HEK293 (cell line): ENCODE data around the gene FRMD4B.

Experiments used
- ELK4 ChIP-seq: IDR thresholded peaks from 2 replicates; pipeline ENCODE4 v1.6.1; 2011; ENCODE audit warnings: mild to moderate bottlenecking, low read depth, low read length, borderline replicate concordance
- GFI1B ChIP-seq: fragments of 450-650 bp; formaldehyde crosslinking; IDR thresholded peaks from 2 replicates; pipeline ENCODE4 v1.5.1; 2016; ENCODE audit warnings: missing biosample characterization, missing genetic modification characterization
- MZF1 ChIP-seq: fragments of 450-650 bp; formaldehyde crosslinking; IDR thresholded peaks from 2 replicates; pipeline ENCODE4 v1.5.1; 2017; ENCODE audit warnings: missing biosample characterization, missing genetic modification characterization, borderline replicate concordance
- PATZ1 ChIP-seq: fragments of 450-650 bp; formaldehyde crosslinking; IDR thresholded peaks from 2 replicates; pipeline ENCODE4 v1.5.1; 2016; ENCODE audit warnings: missing biosample characterization, missing genetic modification characterization
- SALL2 ChIP-seq: fragments of 450-650 bp; formaldehyde crosslinking; IDR thresholded peaks from 2 replicates; pipeline ENCODE4 v1.5.0; 2017; ENCODE audit warnings: missing biosample characterization, mild to moderate bottlenecking, missing genetic modification characterization, borderline replicate concordance
- YY1 ChIP-seq: fragments of 450-650 bp; formaldehyde crosslinking; IDR thresholded peaks from 2 replicates; pipeline ENCODE4 v1.5.1; 2018; ENCODE audit warnings: missing biosample characterization, missing genetic modification characterization
- ZBTB21 ChIP-seq: fragments of 450-650 bp; formaldehyde crosslinking; IDR thresholded peaks from 2 replicates; pipeline ENCODE4 v1.5.1; 2017; ENCODE audit warnings: missing biosample characterization, missing genetic modification characterization
- ZBTB44 ChIP-seq: fragments of 450-650 bp; IDR thresholded peaks from 2 replicates; pipeline ENCODE4 v1.5.1; 2018; ENCODE audit warnings: missing biosample characterization, mild to moderate bottlenecking, missing genetic modification characterization
- ZFP3 ChIP-seq: fragments of 450-650 bp; formaldehyde crosslinking; IDR thresholded peaks from 2 replicates; pipeline ENCODE4 v1.5.1; 2016; ENCODE audit warnings: low read depth, missing biosample characterization, missing genetic modification characterization
- ZFP69B ChIP-seq: fragments of 450-650 bp; formaldehyde crosslinking; IDR thresholded peaks from 2 replicates; pipeline ENCODE4 v1.5.1; 2016; ENCODE audit warnings: missing biosample characterization, missing genetic modification characterization
- ZNF112 ChIP-seq: fragments of 450-650 bp; formaldehyde crosslinking; IDR thresholded peaks from 2 replicates; pipeline ENCODE4 v1.5.0; 2017; ENCODE audit warnings: missing biosample characterization, missing genetic modification characterization
- ZNF157 ChIP-seq: fragments of 450-650 bp; formaldehyde crosslinking; IDR thresholded peaks from 2 replicates; pipeline ENCODE4 v1.5.1; 2016; ENCODE audit warnings: missing biosample characterization, missing genetic modification characterization
- ZNF16 ChIP-seq: fragments of 450-650 bp; formaldehyde crosslinking; IDR thresholded peaks from 2 replicates; pipeline ENCODE4 v1.5.1; 2016; ENCODE audit warnings: low read depth, missing biosample characterization, missing genetic modification characterization
- ZNF18 ChIP-seq: fragments of 450-650 bp; formaldehyde crosslinking; IDR thresholded peaks from 2 replicates; pipeline ENCODE4 v1.5.1; 2016; ENCODE audit warnings: missing biosample characterization, missing genetic modification characterization
- ZNF184 ChIP-seq: fragments of 450-650 bp; IDR thresholded peaks from 2 replicates; pipeline ENCODE4 v1.5.1; 2018; ENCODE audit warnings: missing biosample characterization, mild to moderate bottlenecking, missing genetic modification characterization
- ZNF19 ChIP-seq: fragments of 450-650 bp; formaldehyde crosslinking; IDR thresholded peaks from 2 replicates; pipeline ENCODE4; 2016; ENCODE audit warnings: missing biosample characterization, missing genetic modification characterization, low read depth
- ZNF223 ChIP-seq: fragments of 450-650 bp; formaldehyde crosslinking; IDR thresholded peaks from 2 replicates; pipeline ENCODE4 v1.5.1; 2016; ENCODE audit warnings: missing biosample characterization, missing genetic modification characterization
- ZNF239 ChIP-seq: fragments of 450-650 bp; formaldehyde crosslinking; IDR thresholded peaks from 2 replicates; pipeline ENCODE4 v1.5.1; 2016; ENCODE audit warnings: missing biosample characterization, missing genetic modification characterization
- ZNF280D ChIP-seq: fragments of 450-650 bp; formaldehyde crosslinking; IDR thresholded peaks from 2 replicates; pipeline ENCODE4 v1.5.1; 2016; ENCODE audit warnings: missing biosample characterization, missing genetic modification characterization
- ZNF350 ChIP-seq: fragments of 450-650 bp; formaldehyde crosslinking; IDR thresholded peaks from 2 replicates; pipeline ENCODE4 v1.5.0; 2017; ENCODE audit warnings: missing biosample characterization, mild to moderate bottlenecking, missing genetic modification characterization
- ZNF398 ChIP-seq: fragments of 450-650 bp; formaldehyde crosslinking; IDR thresholded peaks from 2 replicates; pipeline ENCODE4 v1.5.1; 2017; ENCODE audit warnings: missing biosample characterization, missing genetic modification characterization
- ZNF561 ChIP-seq: fragments of 450-650 bp; IDR thresholded peaks from 2 replicates; pipeline ENCODE4 v1.5.1; 2018; ENCODE audit warnings: missing biosample characterization, missing genetic modification characterization, borderline replicate concordance
- ZNF670 ChIP-seq: fragments of 450-650 bp; formaldehyde crosslinking; IDR thresholded peaks from 2 replicates; pipeline ENCODE4 v1.5.1; 2016; ENCODE audit warnings: missing biosample characterization, missing genetic modification characterization, low read depth
- ZNF701 ChIP-seq: fragments of 450-650 bp; formaldehyde crosslinking; IDR thresholded peaks from 2 replicates; pipeline ENCODE4 v1.5.1; 2016; ENCODE audit warnings: missing biosample characterization, missing genetic modification characterization
- ZNF707 ChIP-seq: fragments of 450-650 bp; formaldehyde crosslinking; IDR thresholded peaks from 2 replicates; pipeline ENCODE4 v1.5.1; 2016; ENCODE audit warnings: missing biosample characterization, missing genetic modification characterization
- ZNF792 ChIP-seq: fragments of 450-650 bp; formaldehyde crosslinking; IDR thresholded peaks from 2 replicates; pipeline ENCODE4 v1.5.1; 2016; ENCODE audit warnings: missing biosample characterization, missing genetic modification characterization
- ZSCAN16 ChIP-seq: fragments of 450-650 bp; formaldehyde crosslinking; IDR thresholded peaks from 2 replicates; pipeline ENCODE4 v1.5.1; 2016; ENCODE audit warnings: missing biosample characterization, missing genetic modification characterization
- ZXDB ChIP-seq: fragments of 450-650 bp; formaldehyde crosslinking; IDR thresholded peaks from 2 replicates; pipeline ENCODE4 v1.5.1; 2016; ENCODE audit warnings: missing biosample characterization, missing genetic modification characterization

FRMD4B gene

GRCh38 chr3:69250014-69250413 is 135.9 kb downstream of the FRMD4B start (continued):
- TF ChIP-seq ZNF18 (tag by site-specific recombination) (peak; percentile 78), ZFP69B (tag by site-specific recombination) (peak; percentile 96), SALL2 (tag by site-specific recombination) (no peak), ZNF112 (tag by site-specific recombination) (0 out of 2 replicates have a peak, but pooled peaks have one; percentile 19), ZNF16 (tag by site-specific recombination) (no peak), ZNF157 (tag by site-specific recombination) (no peak), ZNF561 (tag by site-specific recombination) (no peak), PATZ1 (tag by site-specific recombination) (peak; percentile 82), ZNF350 (tag by site-specific recombination) (no peak), GFI1B (tag by site-specific recombination) (peak; percentile 42; the same call in 1 of the 2 replicates), ZNF223 (tag by site-specific recombination) (no peak), ZXDB (tag by site-specific recombination) (peak; percentile 97), ZNF19 (no peak), ZNF701 (tag by site-specific recombination) (no peak), ZNF398 (tag by site-specific recombination) (peak; percentile 83), ELK4 (no peak), ZNF792 (tag by site-specific recombination) (peak; percentile 96), ZNF280D (tag by site-specific recombination) (no peak), ZNF670 (tag by site-specific recombination) (no peak), ZNF184 (tag by site-specific recombination) (no peak), ZSCAN16 (no peak), ZBTB21 (tag by site-specific recombination) (peak; percentile 76), ZNF707 (tag by site-specific recombination) (0 out of 2 replicates have a peak, but pooled peaks have one; percentile 40), ZBTB44 (tag by site-specific recombination) (no peak), ZNF239 (peak; percentile 60; the same call in 1 of the 2 replicates), YY1 (tag by site-specific recombination) (no peak), ZFP3 (tag by site-specific recombination) (no peak), MZF1 (tag by site-specific recombination) (no peak; the same call in 1 of the 2 replicates)
